EL (cell line): ENCODE results near the gene KCTD17.

Source experiments
- DNase-seq: peaks from one replicate; pipeline ENCODE4 v3.0.0-alpha.2; 2016

The KCTD17 gene

GRCh38 chr22:37051391-37052385, at the start of gene KCTD17:
Gene KCTD17, plus strand, starts transcription at chr22:37051742. Its CDS starts 19 bp downstream, at chr22:37051761.
- peak; percentile 79 for DNase-seq

- no peak for DNase-seq
Observed at GRCh38 chr22:37001826-37002225, 49.7 kb upstream of the KCTD17 start.

- no peak for DNase-seq
Observed at GRCh38 chr22:37002633-37003032, 48.9 kb upstream of the KCTD17 start.

- DNase-seq: no peak
Observed at GRCh38 chr22:37007651-37008050, 43.9 kb upstream of the KCTD17 start.

GRCh38 chr22:37008365-37008764, 43.2 kb upstream of the KCTD17 start:
- no peak for DNase-seq

GRCh38 chr22:37009490-37009889, 42.1 kb upstream of the KCTD17 start:
- DNase-seq: no peak

- no peak for DNase-seq
Observed at GRCh38 chr22:37010174-37010573, 41.4 kb upstream of the KCTD17 start.

GRCh38 chr22:37010976-37011375, 40.6 kb upstream of the KCTD17 start:
- DNase-seq: no peak

- DNase-seq: no peak
Observed at GRCh38 chr22:37011472-37011871, 40.1 kb upstream of the KCTD17 start.

GRCh38 chr22:37012262-37012904, 39.2 kb upstream of the KCTD17 start:
- DNase-seq: no peak

- no peak for DNase-seq
Observed at GRCh38 chr22:37012956-37013355, 38.6 kb upstream of the KCTD17 start.

GRCh38 chr22:37014415-37014806, 37.1 kb upstream of the KCTD17 start:
- DNase-seq: no peak

- DNase-seq: no peak
Observed at GRCh38 chr22:37014835-37015586, 36.5 kb upstream of the KCTD17 start.

- no peak for DNase-seq
Observed at GRCh38 chr22:37015587-37015878, 36.0 kb upstream of the KCTD17 start.

- DNase-seq: no peak
Observed at GRCh38 chr22:37016134-37016910, 35.2 kb upstream of the KCTD17 start.

GRCh38 chr22:37017356-37017755, 34.2 kb upstream of the KCTD17 start:
- no peak for DNase-seq

GRCh38 chr22:37018086-37018814, 33.3 kb upstream of the KCTD17 start:
- DNase-seq: no peak

GRCh38 chr22:37018815-37019308, 32.7 kb upstream of the KCTD17 start:
- peak; percentile 65 for DNase-seq

- peak; percentile 68 for DNase-seq
Observed at GRCh38 chr22:37019309-37020191, 32.0 kb upstream of the KCTD17 start, which contains the start of the genes MPST and TST. Gene MPST, plus strand, starts transcription at chr22:37019742. Its CDS starts 95 bp downstream, at chr22:37019837. Gene TST, minus strand, starts transcription at chr22:37019447. Its CDS starts 715 bp downstream, at chr22:37018732.

- peak; percentile 48 for DNase-seq
Observed at GRCh38 chr22:37020192-37020479, 31.4 kb upstream of the KCTD17 start.

- no peak for DNase-seq
Observed at GRCh38 chr22:37021041-37021440, 30.5 kb upstream of the KCTD17 start.
